ENCODE measurements around the gene LRP5. TPM values are rescaled to one million over a fixed set of nuclear protein-coding genes. Genes with fewer than 3 reads are reported as not detected.

LRP5 gene
- total RNA-seq, 1 donor from 2014 or later, result 10.2 TPM

- no peak for FAIRE-seq
- DNase-seq (ENCODE audit: low spot score in 2 of 2), result no peak
These were observed 94.2 kb downstream of the LRP5 start for GRCh38 chr11:68406324-68407313.

- DNase-seq (ENCODE audit: low spot score in 2 of 2) (no peak), FAIRE-seq (no peak)
These were observed 96.1 kb downstream of the LRP5 start for GRCh38 chr11:68408512-68408911.

GRCh38 chr11:68409748-68410344, 97.5 kb downstream of the LRP5 start:
- no peak for FAIRE-seq

GRCh38 chr11:68411501-68411991, 99.2 kb downstream of the LRP5 start:
- DNase-seq (ENCODE audit: low spot score in 2 of 2) (no peak), FAIRE-seq (no peak)

More at GRCh38 chr11:68409748-68410344, 97.5 kb downstream of the LRP5 start:
- DNase-seq (ENCODE audit: low spot score in 2 of 2), result no peak

GRCh38 chr11:68412593-68413475, 100.4 kb downstream of the LRP5 start:
- FAIRE-seq, result no peak
- DNase-seq (ENCODE audit: low spot score in 2 of 2), result no peak

- FAIRE-seq (no peak), DNase-seq (ENCODE audit: low spot score in 2 of 2) (no peak)
These were observed 101.2 kb downstream of the LRP5 start for GRCh38 chr11:68413591-68413999.

GRCh38 chr11:68414496-68415221, 102.3 kb downstream of the LRP5 start:
- no peak for FAIRE-seq
- DNase-seq (ENCODE audit: low spot score in 2 of 2), result no peak

GRCh38 chr11:68416070-68416578, 103.7 kb downstream of the LRP5 start:
- FAIRE-seq, result no peak

GRCh38 chr11:68418648-68419047, 106.3 kb downstream of the LRP5 start:
- FAIRE-seq (no peak), DNase-seq (ENCODE audit: low spot score in 2 of 2) (no peak)

More at GRCh38 chr11:68416070-68416578, 103.7 kb downstream of the LRP5 start:
- DNase-seq (ENCODE audit: low spot score in 2 of 2), result no peak

GRCh38 chr11:68420171-68420570, 107.8 kb downstream of the LRP5 start:
- FAIRE-seq (no peak), DNase-seq (ENCODE audit: low spot score in 2 of 2) (no peak)

GRCh38 chr11:68423481-68423880, 111.1 kb downstream of the LRP5 start:
- DNase-seq (ENCODE audit: low spot score in 2 of 2) (no peak), FAIRE-seq (no peak)

GRCh38 chr11:68424101-68424632, 111.8 kb downstream of the LRP5 start:
- FAIRE-seq (no peak), DNase-seq (ENCODE audit: low spot score in 2 of 2) (no peak)

GRCh38 chr11:68424981-68425865, 112.8 kb downstream of the LRP5 start:
- FAIRE-seq (no peak), DNase-seq (ENCODE audit: low spot score in 2 of 2) (no peak)

GRCh38 chr11:68425866-68426380, 113.5 kb downstream of the LRP5 start:
- FAIRE-seq (no peak), DNase-seq (ENCODE audit: low spot score in 2 of 2) (no peak)

- no peak for FAIRE-seq
- no peak for DNase-seq (ENCODE audit: low spot score in 2 of 2)
These were observed 117.3 kb downstream of the LRP5 start for GRCh38 chr11:68429661-68430060.

GRCh38 chr11:68430384-68430783, 118.0 kb downstream of the LRP5 start:
- FAIRE-seq, result no peak
- no peak for DNase-seq (ENCODE audit: low spot score in 2 of 2)

- no peak for DNase-seq (ENCODE audit: low spot score in 2 of 2)
- FAIRE-seq, result no peak
These were observed 118.4 kb downstream of the LRP5 start for GRCh38 chr11:68430801-68431200.
